ENCODE measurements around the gene NRDE2. TPM values are rescaled to one million over a fixed set of nuclear protein-coding genes. Genes with fewer than 3 reads are reported as not detected.

NRDE2 gene
- total RNA-seq, 4 donors from 2014 or later: 8.0 to 14.1 (median 12.2) TPM

GRCh38 chr14:90356925-90357324 lies 25.2 kb upstream of the NRDE2 start:
- DNase-seq (ENCODE audit: extremely low spot score): no peak
- Histone ChIP-seq H3K27me3 (peaks cover 0 to 8% (median 0%) of the 10 kb centered on the region in 4 donors), H3K4me1 (no peaks in the 10 kb centered on the region), H3K4me3 (no peak overlapping the region), H3K36me3 (no peaks in the 10 kb centered on the region), H3K9me3 (no peaks in the 10 kb centered on the region), H3K27ac (replicated peaks in 1 of 4) (no peak overlapping the region)
- no peak for TF ChIP-seq CTCF (IDR thresholded peaks at IDR 0.05)
- TF ChIP-seq EP300 (IDR thresholded peaks at IDR 0.05): no peak
- no peak for TF ChIP-seq POLR2A (IDR thresholded peaks at IDR 0.05; ENCODE audit: low read depth)
- TF ChIP-seq POLR2AphosphoS5 (IDR thresholded peaks at IDR 0.05): no peak
- intact Hi-C loops (cut with DNase I): no loop called here
- 90% methylated on average over 1 of the region's 1 CpG for whole genome bisulfite sequencing

- Histone ChIP-seq H3K4me1 (no peaks in the 10 kb centered on the region), H3K27me3 (peaks cover 0 to 8% (median 0%) of the 10 kb centered on the region in 4 donors), H3K36me3 (no peaks in the 10 kb centered on the region), H3K4me3 (no peak overlapping the region), H3K27ac (replicated peaks in 1 of 4) (no peak overlapping the region), H3K9me3 (no peaks in the 10 kb centered on the region)
- DNase-seq (ENCODE audit: extremely low spot score): no peak
- intact Hi-C loops (cut with DNase I): no loop called here
- TF ChIP-seq CTCF (IDR thresholded peaks at IDR 0.05) (no peak), EP300 (IDR thresholded peaks at IDR 0.05) (no peak), POLR2AphosphoS5 (IDR thresholded peaks at IDR 0.05) (no peak), POLR2A (IDR thresholded peaks at IDR 0.05; ENCODE audit: low read depth) (no peak)
- 88% methylated on average over 8 of the region's 8 CpGs for WGBS
Observed at GRCh38 chr14:90355540-90356518, 24.1 kb upstream of the NRDE2 start.

GRCh38 chr14:90354551-90355298 lies 23.0 kb upstream of the NRDE2 start:
- WGBS: 76% methylated on average over 16 of the region's 16 CpGs
- H3K27ac ChIP-seq (replicated peaks in 1 of 4): no peak overlapping the region
- DNase-seq (ENCODE audit: extremely low spot score): no peak

GRCh38 chr14:90349739-90350138 lies 18.0 kb upstream of the NRDE2 start:
- Histone ChIP-seq H3K4me1 (no peaks in the 10 kb centered on the region), H3K27ac (replicated peaks in 1 of 4) (no peak overlapping the region), H3K4me3 (no peak overlapping the region), H3K9me3 (no peaks in the 10 kb centered on the region), H3K36me3 (no peaks in the 10 kb centered on the region), H3K27me3 (peaks cover 0 to 5% (median 0%) of the 10 kb centered on the region in 4 donors)
- intact Hi-C loops (cut with DNase I): no loop called here
- WGBS: 35% methylated on average over 4 of the region's 4 CpGs
- DNase-seq (ENCODE audit: extremely low spot score): no peak
- TF ChIP-seq EP300 (IDR thresholded peaks at IDR 0.05) (no peak), POLR2AphosphoS5 (IDR thresholded peaks at IDR 0.05) (no peak), POLR2A (IDR thresholded peaks at IDR 0.05; ENCODE audit: low read depth) (no peak), CTCF (IDR thresholded peaks at IDR 0.05) (no peak)

More at GRCh38 chr14:90354551-90355298, 23.0 kb upstream of the NRDE2 start:
- Histone ChIP-seq H3K9me3 (no peaks in the 10 kb centered on the region), H3K27me3 (peaks cover 0 to 8% (median 0%) of the 10 kb centered on the region in 4 donors), H3K4me3 (no peak overlapping the region), H3K4me1 (no peaks in the 10 kb centered on the region), H3K36me3 (no peaks in the 10 kb centered on the region)
- TF ChIP-seq CTCF (IDR thresholded peaks at IDR 0.05) (no peak), EP300 (IDR thresholded peaks at IDR 0.05) (no peak), POLR2A (IDR thresholded peaks at IDR 0.05; ENCODE audit: low read depth) (no peak), POLR2AphosphoS5 (IDR thresholded peaks at IDR 0.05) (no peak)
- intact Hi-C loops (cut with DNase I): no loop called here
